PC-9 (cell line): ENCODE data around the gene GCK.

Experiments
- EZH2 ChIP-seq: fragments of 200-600 bp; sonication (generic); IDR thresholded peaks from 2 replicates; pipeline ENCODE4 v1.8.0; 2017; ENCODE audit warnings: antibody characterized with exemption, low read depth
- TF ChIP-seq, protein P1 (sequence below): fragments of 200-600 bp; sonication (generic); conservative IDR thresholded peaks from 2 replicates; pipeline ENCODE4 v1.6.1; 2017; ENCODE audit warnings: mixed run types, antibody characterized with exemption, mild to moderate bottlenecking, moderate library complexity

DNA sequence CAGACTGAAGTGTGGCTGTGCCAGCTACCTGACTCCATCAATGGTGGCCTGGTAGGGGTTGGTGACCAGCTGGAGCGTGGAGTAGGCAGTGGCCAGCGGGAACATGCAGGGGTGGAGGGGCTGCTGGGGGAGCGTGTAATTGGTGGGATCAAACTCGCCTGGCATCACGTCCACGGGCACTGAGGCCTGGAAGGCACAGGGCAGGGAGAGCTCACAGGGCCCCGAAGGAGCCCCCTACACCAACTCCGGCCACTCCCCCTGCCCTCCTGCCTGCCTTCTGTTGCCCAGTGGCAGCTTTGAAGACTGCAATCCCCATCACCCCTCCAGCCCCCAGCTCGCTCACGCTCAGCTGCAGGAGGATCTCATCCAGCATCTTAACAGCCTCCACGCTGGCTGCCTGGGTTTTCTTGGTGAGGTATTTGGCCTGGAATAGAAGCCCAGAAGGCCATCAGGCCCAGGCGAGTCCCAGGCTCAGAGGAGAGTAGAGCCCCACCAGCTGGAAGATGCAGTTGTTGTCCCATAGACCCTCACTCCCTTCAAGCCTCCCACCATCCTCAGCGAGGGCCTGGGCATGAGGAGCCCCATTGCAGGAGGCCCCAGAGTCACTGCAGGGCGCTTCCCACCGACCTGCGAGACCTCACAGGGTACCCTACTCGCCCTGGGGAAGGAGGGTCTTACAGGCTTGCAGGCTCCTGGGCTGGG lies 73.0 kb downstream of the GCK start:
- TF ChIP-seq, protein P1, sequence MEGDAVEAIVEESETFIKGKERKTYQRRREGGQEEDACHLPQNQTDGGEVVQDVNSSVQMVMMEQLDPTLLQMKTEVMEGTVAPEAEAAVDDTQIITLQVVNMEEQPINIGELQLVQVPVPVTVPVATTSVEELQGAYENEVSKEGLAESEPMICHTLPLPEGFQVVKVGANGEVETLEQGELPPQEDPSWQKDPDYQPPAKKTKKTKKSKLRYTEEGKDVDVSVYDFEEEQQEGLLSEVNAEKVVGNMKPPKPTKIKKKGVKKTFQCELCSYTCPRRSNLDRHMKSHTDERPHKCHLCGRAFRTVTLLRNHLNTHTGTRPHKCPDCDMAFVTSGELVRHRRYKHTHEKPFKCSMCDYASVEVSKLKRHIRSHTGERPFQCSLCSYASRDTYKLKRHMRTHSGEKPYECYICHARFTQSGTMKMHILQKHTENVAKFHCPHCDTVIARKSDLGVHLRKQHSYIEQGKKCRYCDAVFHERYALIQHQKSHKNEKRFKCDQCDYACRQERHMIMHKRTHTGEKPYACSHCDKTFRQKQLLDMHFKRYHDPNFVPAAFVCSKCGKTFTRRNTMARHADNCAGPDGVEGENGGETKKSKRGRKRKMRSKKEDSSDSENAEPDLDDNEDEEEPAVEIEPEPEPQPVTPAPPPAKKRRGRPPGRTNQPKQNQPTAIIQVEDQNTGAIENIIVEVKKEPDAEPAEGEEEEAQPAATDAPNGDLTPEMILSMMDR = no peak
- no peak for TF ChIP-seq EZH2
